AG09319 (cell line): ENCODE measurements around the gene SLC17A8.

Experiments
- DNase-seq: peaks from one replicate; pipeline ENCODE4 v3.0.0-alpha.2; 2010; ENCODE audit warnings: low read depth; ENCODE audit errors: extremely low read depth
- TF ChIP-seq, protein P1 (sequence below): IDR thresholded peaks from 2 replicates; pipeline ENCODE4 v1.5.1; 2011; ENCODE audit warnings: low read depth, mild to moderate bottlenecking, inconsistent platforms, low read length, moderate library complexity

SLC17A8 gene

DNA sequence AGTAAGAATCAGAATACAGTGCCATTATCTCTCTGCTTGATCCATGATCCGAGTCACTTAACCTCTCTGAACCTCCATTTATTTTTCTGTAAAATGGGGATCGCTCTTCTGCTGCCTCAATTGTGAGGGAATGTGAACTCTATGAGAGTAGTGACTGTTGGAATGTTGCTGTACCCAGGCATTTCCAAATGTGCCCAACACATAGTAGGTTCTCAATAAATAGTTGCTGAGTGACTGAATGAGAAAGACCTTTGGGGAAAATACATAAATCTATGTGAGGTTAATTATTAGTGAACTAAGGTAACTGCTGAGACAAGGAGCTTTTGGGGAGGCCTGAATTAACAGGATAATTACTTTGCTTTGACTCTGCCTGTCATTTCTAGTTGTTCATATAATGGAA, 82.9 kb downstream of the SLC17A8 start:
- DNase-seq = no peak
- TF ChIP-seq, protein P1, sequence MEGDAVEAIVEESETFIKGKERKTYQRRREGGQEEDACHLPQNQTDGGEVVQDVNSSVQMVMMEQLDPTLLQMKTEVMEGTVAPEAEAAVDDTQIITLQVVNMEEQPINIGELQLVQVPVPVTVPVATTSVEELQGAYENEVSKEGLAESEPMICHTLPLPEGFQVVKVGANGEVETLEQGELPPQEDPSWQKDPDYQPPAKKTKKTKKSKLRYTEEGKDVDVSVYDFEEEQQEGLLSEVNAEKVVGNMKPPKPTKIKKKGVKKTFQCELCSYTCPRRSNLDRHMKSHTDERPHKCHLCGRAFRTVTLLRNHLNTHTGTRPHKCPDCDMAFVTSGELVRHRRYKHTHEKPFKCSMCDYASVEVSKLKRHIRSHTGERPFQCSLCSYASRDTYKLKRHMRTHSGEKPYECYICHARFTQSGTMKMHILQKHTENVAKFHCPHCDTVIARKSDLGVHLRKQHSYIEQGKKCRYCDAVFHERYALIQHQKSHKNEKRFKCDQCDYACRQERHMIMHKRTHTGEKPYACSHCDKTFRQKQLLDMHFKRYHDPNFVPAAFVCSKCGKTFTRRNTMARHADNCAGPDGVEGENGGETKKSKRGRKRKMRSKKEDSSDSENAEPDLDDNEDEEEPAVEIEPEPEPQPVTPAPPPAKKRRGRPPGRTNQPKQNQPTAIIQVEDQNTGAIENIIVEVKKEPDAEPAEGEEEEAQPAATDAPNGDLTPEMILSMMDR = no peak

DNA sequence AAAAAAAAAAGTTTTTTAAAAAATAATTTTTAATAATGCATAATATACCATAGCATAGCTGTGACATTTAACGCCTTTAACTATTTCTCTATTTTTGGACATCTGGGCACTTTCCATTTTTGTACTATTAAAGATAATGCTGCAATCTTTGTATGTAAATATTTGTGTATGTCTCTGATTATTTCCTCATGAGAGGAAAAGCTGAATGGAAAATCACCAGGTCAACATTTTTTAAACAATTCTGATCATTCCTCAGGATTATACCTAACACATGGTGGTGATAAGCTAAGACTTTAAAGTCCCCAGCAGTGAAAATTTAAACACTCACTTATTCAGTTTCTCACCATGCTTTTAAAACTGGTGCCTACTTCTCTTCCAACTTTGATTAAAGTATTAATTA, 85.5 kb downstream of the SLC17A8 start:
- TF ChIP-seq, protein P1 = no peak
- no peak for DNase-seq

DNA sequence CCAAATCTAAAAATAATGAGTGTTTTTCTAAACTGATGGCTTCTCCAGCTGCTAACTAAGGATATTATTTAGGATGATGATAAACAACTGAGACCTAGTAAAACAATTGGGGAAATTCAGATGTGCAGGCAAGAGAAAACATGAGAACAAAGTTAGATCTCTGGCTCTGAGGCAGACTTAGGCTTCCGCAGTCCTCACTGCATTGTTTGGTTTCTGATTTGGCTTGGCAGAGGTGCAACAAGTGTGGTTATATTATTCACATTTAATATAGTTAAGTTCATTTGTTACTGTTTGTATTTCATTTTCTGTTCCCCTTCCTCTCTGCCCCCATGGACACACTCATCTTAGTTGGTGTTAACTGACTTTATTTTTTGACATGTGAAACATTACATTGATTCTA, 86.6 kb downstream of the SLC17A8 start:
- TF ChIP-seq, protein P1 = no peak
- DNase-seq = no peak

GRCh38 chr12:100445081-100445481, 88.2 kb downstream of the SLC17A8 start:
- no peak for DNase-seq

DNA sequence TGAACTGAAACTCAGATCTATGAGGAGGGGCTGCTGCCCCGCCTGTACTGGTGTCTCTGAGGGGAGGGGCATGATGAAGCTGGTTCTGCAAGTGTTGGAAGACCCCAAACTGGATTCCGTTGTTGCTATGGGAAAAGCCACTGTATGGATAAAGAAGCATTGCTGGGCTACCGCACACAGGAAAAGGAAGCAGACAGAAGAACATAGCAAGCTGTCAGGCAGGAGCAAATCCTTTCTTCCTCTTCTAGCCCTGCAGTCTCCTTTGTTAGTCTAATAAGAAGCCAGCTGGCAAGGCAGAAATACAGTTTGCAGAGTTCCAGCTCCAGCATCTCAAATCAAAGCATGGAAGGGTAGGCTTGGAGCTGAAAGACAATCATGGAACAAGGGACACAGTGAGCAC, 90.5 kb downstream of the SLC17A8 start:
- TF ChIP-seq, protein P1 = no peak
- DNase-seq = no peak

More at GRCh38 chr12:100445081-100445481, 88.2 kb downstream of the SLC17A8 start:
- TF ChIP-seq, protein P1 = no peak

DNA sequence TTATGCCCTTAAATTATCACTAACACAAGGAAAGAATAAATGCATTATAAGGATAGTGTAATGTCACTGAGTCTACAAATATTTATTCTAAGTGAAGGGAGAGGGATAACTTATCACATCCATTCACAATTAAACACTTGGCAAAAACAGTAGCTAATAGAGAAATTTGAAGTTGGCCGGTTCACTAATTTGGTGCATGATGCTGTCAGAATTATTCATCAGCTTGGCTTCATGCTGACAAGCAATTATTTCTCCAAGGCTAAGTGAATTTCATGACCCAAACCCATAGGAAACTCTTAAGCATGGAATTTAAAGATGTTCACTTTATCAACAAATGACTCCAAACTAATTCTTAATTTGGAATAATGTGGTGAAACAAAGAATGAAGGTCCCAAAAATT, 91.8 kb downstream of the SLC17A8 start:
- TF ChIP-seq, protein P1 = no peak
- no peak for DNase-seq

DNA sequence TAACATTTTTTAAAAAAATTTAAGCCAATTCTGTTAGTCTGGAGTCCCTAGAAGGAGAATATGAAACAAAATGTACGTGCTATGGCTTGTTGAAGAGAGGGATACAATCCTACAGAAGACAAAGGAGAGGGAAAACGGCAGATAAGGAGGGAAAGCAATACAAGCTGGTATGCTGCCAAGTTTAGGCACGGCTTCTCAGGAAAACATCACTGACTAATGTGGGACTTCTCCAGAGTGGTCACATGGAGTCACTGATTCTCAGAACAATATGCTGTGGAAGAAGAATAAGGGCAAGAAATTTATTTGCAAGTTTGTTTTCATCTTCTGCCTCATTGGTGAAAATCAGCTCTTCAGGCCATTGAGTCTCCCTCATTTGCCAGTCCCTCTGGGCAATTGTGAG, 93.9 kb downstream of the SLC17A8 start:
- TF ChIP-seq, protein P1 = no peak
- no peak for DNase-seq
